GM12872 (cell line): Measurements from ENCODE around the gene ALOX12.

Experiments
- CTCF ChIP-seq: IDR thresholded peaks from 3 replicates; pipeline ENCODE4 v1.5.1; 2011; ENCODE audit warnings: low read depth, mild to moderate bottlenecking, low read length, moderate library complexity; ENCODE audit not compliant: insufficient read depth

ALOX12 gene

GRCh38 chr17:6996256-6997011, 585 bp downstream of the ALOX12 start:
- TF ChIP-seq CTCF: no peak

GRCh38 chr17:6997171-6997570, 1.3 kb downstream of the ALOX12 start:
- TF ChIP-seq CTCF: no peak

GRCh38 chr17:6998855-6999508, 3.1 kb downstream of the ALOX12 start:
- no peak for TF ChIP-seq CTCF

- peak; percentile 61 for TF ChIP-seq CTCF
These were observed 5.6 kb downstream of the ALOX12 start for GRCh38 chr17:7001318-7001961.

- TF ChIP-seq CTCF: no peak
These were observed 6.6 kb downstream of the ALOX12 start for GRCh38 chr17:7002288-7003047.

GRCh38 chr17:7003745-7004144, 7.9 kb downstream of the ALOX12 start:
- no peak for TF ChIP-seq CTCF
